Measurements from ENCODE around the gene ANGPTL2. TPM values are rescaled to one million over a fixed set of nuclear protein-coding genes. Genes with fewer than 3 reads are reported as not detected.

Gene ANGPTL2
- polyA plus RNA-seq, 2 of the 4 experiments (the other 2 are of a cell fraction), result 0.06 TPM; not detected in 1

- no peak for TF ChIP-seq HDAC2 (IDR thresholded peaks at IDR 0.05)
- TF ChIP-seq CHD4 (IDR thresholded peaks at IDR 0.05; ENCODE audit: borderline replicate concordance), result no peak
- no peak for TF ChIP-seq FOSB (CRISPR knock-in tag; IDR thresholded peaks at IDR 0.05)
- TF ChIP-seq HOXB5 (CRISPR knock-in tag; IDR thresholded peaks at IDR 0.05), result no peak
- no peak for TF ChIP-seq POLR2A (IDR thresholded peaks at IDR 0.05; ENCODE audit: low read length)
- no peak for TF ChIP-seq RARB (CRISPR knock-in tag; IDR thresholded peaks at IDR 0.05)
Observed at GRCh38 chr9:127098916-127099553, 23.4 kb downstream of the ANGPTL2 start.

GRCh38 chr9:127097683-127098082, 24.8 kb downstream of the ANGPTL2 start:
- Histone ChIP-seq H3K9me3 (no peaks in the 10 kb centered on the region), H3K4me2 (no peak overlapping the region), H3K4me3 (no peak overlapping the region), H3K27ac (no peak overlapping the region), H3K4me1 (no peaks in the 10 kb centered on the region)
- ATAC-seq, result no peak
- FAIRE-seq, result no peak
- ChIA-PET POLR2A (no interaction called here), CTCF (interaction anchor here (1.1 kb wide), 1 partner anchor 157 kb away, joined by 4 read pairs; no protein-coding TSS in a partner anchor)
- WGBS (ENCODE audit: missing lambda C conversion rate), result 79% methylated on average over 5 of the region's 5 CpGs
- TF ChIP-seq HOXB13 (CRISPR knock-in tag; IDR thresholded peaks at IDR 0.05; ENCODE audit: low read depth) (no peak), RARB (CRISPR knock-in tag; IDR thresholded peaks at IDR 0.05) (no peak), POLR2AphosphoS2 (conservative IDR thresholded peaks at IDR 0.05; ENCODE audit: low read length) (no peak), MAFK (IDR thresholded peaks at IDR 0.05; ENCODE audit: partially characterized antibody) (no peak), EP300 (IDR thresholded peaks at IDR 0.05) (no peak), FOSL2 (IDR thresholded peaks at IDR 0.05) (no peak), FOSL2 (CRISPR knock-in tag; IDR thresholded peaks at IDR 0.05) (no peak), BHLHE40 (IDR thresholded peaks at IDR 0.05; ENCODE audit: low read depth, low read length) (no peak), NFE2L2 (conservative IDR thresholded peaks at IDR 0.05; ENCODE audit: low read length) (no peak), CBX2 (IDR thresholded peaks at IDR 0.05; ENCODE audit: borderline replicate concordance, low read depth) (no peak), EHMT2 (IDR thresholded peaks at IDR 0.05; ENCODE audit: low read depth) (no peak), E2F6 (IDR thresholded peaks at IDR 0.05; ENCODE audit: borderline replicate concordance, low read depth) (no peak)
- DNase-seq (ENCODE audit: low read depth in 1 of 2, low spot score in 1 of 2), result no peak

More at GRCh38 chr9:127098916-127099553, 23.4 kb downstream of the ANGPTL2 start:
- Histone ChIP-seq H3K4me2 (no peak overlapping the region), H3K4me1 (no peaks in the 10 kb centered on the region), H3K27ac (no peak overlapping the region), H3K9me3 (no peaks in the 10 kb centered on the region), H3K4me3 (no peak overlapping the region)
- ChIA-PET POLR2A (no interaction called here), CTCF (interaction anchor here (1.0 kb wide), 1 partner anchor 133 kb away, joined by 4 read pairs; no protein-coding TSS in a partner anchor)
- FAIRE-seq (no peak), ATAC-seq (no peak), DNase-seq (ENCODE audit: low read depth in 1 of 2, low spot score in 1 of 2) (no peak)
- WGBS (ENCODE audit: missing lambda C conversion rate), result 85% methylated on average over 7 of the region's 7 CpGs

- FAIRE-seq (no peak), ATAC-seq (no peak), DNase-seq (ENCODE audit: low read depth in 1 of 2, low spot score in 1 of 2) (no peak)
- H3K9me3 ChIP-seq, result no peaks in the 10 kb centered on the region
- CTCF ChIA-PET, result interaction anchor here (0.9 kb wide), 1 partner anchor 12 kb away, joined by 3 read pairs; no protein-coding TSS in a partner anchor
- TF ChIP-seq RNF2 (IDR thresholded peaks at IDR 0.05; ENCODE audit: borderline replicate concordance, low read depth) (no peak), MYC (IDR thresholded peaks at IDR 0.05; ENCODE audit: borderline replicate concordance, low read length) (no peak), SMC3 (IDR thresholded peaks at IDR 0.05) (no peak), HDAC2 (IDR thresholded peaks at IDR 0.05) (no peak), ATOH8 (CRISPR knock-in tag; IDR thresholded peaks at IDR 0.05; ENCODE audit: low read depth) (no peak), ELK1 (IDR thresholded peaks at IDR 0.05; ENCODE audit: low read depth, low read length) (no peak), CHD4 (IDR thresholded peaks at IDR 0.05; ENCODE audit: borderline replicate concordance) (no peak), JUNB (IDR thresholded peaks at IDR 0.05) (no peak), FOSB (CRISPR knock-in tag; IDR thresholded peaks at IDR 0.05) (no peak)
- WGBS (ENCODE audit: missing lambda C conversion rate), result 86% methylated on average over 13 of the region's 13 CpGs
- POLR2A ChIA-PET, result no interaction called here
- H3K4me3 ChIP-seq, result no peak overlapping the region
- no peak overlapping the region for H3K4me2 ChIP-seq
- H3K27ac ChIP-seq, result no peak overlapping the region
- no peaks in the 10 kb centered on the region for H3K4me1 ChIP-seq
Observed at GRCh38 chr9:127096208-127096607, 26.2 kb downstream of the ANGPTL2 start.

All from A549 (cell line).